ENCODE results near the gene PCK1.

PCK1 gene

GRCh38 chr20:57535297-57535696 is 25.6 kb upstream of the PCK1 start:
- FAIRE-seq, result peak; percentile 58
- DNase-seq (ENCODE audit: insufficient read length, low spot score), result no peak

- no peak for DNase-seq (ENCODE audit: insufficient read length, low spot score)
- no peak for FAIRE-seq
These were observed 24.7 kb upstream of the PCK1 start for GRCh38 chr20:57536120-57536708.

- DNase-seq (ENCODE audit: insufficient read length, low spot score) (no peak), FAIRE-seq (peak; percentile 94)
These were observed 23.9 kb upstream of the PCK1 start for GRCh38 chr20:57536771-57537724.

- FAIRE-seq, result no peak
- DNase-seq (ENCODE audit: insufficient read length, low spot score), result no peak
These were observed 23.1 kb upstream of the PCK1 start for GRCh38 chr20:57537822-57538221.

GRCh38 chr20:57539889-57540288 is 21.0 kb upstream of the PCK1 start:
- FAIRE-seq (peak; percentile 92), DNase-seq (ENCODE audit: insufficient read length, low spot score) (no peak)

- DNase-seq (ENCODE audit: insufficient read length, low spot score) (no peak), FAIRE-seq (peak; percentile 80)
These were observed 19.9 kb upstream of the PCK1 start for GRCh38 chr20:57540890-57541580.

GRCh38 chr20:57543754-57544153 is 17.2 kb upstream of the PCK1 start:
- no peak for DNase-seq (ENCODE audit: insufficient read length, low spot score)
- peak; percentile 26 for FAIRE-seq

- DNase-seq (ENCODE audit: insufficient read length, low spot score), result no peak
- FAIRE-seq, result peak; percentile 95
These were observed 15.9 kb upstream of the PCK1 start for GRCh38 chr20:57544838-57545564.

GRCh38 chr20:57545927-57546662 is 14.8 kb upstream of the PCK1 start:
- no peak for DNase-seq (ENCODE audit: insufficient read length, low spot score)
- FAIRE-seq, result peak; percentile 94

- FAIRE-seq (peak; percentile 13), DNase-seq (ENCODE audit: insufficient read length, low spot score) (no peak)
These were observed 13.8 kb upstream of the PCK1 start for GRCh38 chr20:57546956-57547649.

GRCh38 chr20:57548177-57549058 is 12.5 kb upstream of the PCK1 start:
- FAIRE-seq (peak; percentile 90), DNase-seq (ENCODE audit: insufficient read length, low spot score) (no peak)

- FAIRE-seq (peak; percentile 44), DNase-seq (ENCODE audit: insufficient read length, low spot score) (no peak)
These were observed 8.4 kb upstream of the PCK1 start for GRCh38 chr20:57552471-57552870.

- DNase-seq (ENCODE audit: insufficient read length, low spot score), result no peak
- peak; percentile 80 for FAIRE-seq
These were observed 7.4 kb upstream of the PCK1 start for GRCh38 chr20:57553376-57554018.

GRCh38 chr20:57555457-57556184 is 5.3 kb upstream of the PCK1 start:
- no peak for FAIRE-seq
- no peak for DNase-seq (ENCODE audit: insufficient read length, low spot score)

GRCh38 chr20:57556980-57557274 is 4.0 kb upstream of the PCK1 start:
- FAIRE-seq (peak; percentile 72), DNase-seq (ENCODE audit: insufficient read length, low spot score) (no peak)

- DNase-seq (ENCODE audit: insufficient read length, low spot score), result no peak
- FAIRE-seq, result peak; percentile 9
These were observed 2.8 kb upstream of the PCK1 start for GRCh38 chr20:57557926-57558613.

Data from HTR-8/SVneo (cell line).